Stimulated activated CD8-positive, alpha-beta memory T cell treated with anti-CD3 and anti-CD28 coated beads, Interleukin-2, amount 100 ng/mL, for 1 hour (primary cell): ENCODE measurements around the gene TMPRSS5.
"Not testable (repeated sequence)": the region's sequence is repeated elsewhere in the genome, so short reads cannot be mapped to it uniquely, and the experiment has no call there.

Source experiments
- DNase-seq, 2 donors: peaks; one replicate each; pipeline ENCODE4 v3.0.0-alpha.2; 2020; ENCODE audit warnings: low read depth in 2 of 2

Gene TMPRSS5

DNA sequence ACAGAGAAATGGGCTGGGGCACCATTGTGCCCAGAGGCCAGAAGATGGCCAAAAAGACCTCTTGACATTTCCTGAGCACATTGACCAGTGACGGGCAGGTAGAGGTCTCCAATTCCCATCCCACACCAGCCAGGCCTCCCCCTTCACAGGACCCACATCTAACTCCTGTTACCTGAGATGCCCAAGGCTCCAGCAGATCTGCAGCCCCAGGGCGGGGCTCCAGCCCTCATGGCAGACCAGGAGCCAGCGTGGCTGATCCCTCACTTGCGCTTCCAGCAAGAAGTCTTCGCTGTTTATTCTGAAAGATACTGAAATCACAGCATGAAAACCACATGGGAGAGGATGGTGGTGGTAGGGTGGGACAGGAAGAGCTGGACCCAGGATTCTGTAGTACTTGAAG is 9.0 kb downstream of the TMPRSS5 start:
- DNase-seq = no peak

DNA sequence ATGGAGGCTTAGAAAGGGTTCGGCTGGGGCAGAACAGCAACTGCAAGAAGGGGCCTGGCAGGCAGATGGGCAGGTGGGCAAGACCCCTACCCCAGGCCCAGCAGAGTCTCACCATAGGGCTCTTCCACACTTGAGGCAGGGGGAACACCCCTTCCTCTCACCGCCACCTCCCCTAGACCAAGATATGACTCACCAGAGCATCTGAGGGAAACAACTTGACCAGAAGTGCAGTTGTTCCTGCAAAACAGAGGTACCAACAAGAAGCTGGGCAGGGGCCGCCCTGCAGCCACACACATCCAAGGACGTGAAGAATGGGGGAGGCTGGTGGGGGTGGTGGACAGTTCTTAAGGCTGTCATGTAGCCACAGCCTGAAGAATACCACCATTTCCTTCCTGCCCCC is 10.9 kb downstream of the TMPRSS5 start:
- no peak for DNase-seq

DNA sequence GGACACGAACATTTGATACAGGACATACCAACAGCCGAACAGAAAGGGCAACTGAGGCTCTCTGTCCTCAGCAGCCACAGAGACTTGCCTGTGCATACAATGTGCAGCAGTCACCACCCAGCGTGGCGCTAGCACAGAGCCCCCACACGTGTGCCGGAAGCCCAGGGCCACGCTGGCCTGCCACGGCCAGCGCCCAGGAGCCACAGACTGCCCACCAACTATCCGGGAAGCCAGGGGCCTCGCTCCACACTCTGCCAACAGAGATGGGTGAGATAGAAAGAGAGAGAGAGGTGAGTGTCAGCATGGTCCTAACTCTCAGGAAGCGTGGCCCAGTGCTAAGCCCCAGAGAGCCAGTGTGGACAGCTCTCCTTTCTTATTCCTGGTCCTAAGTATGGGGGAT is 11.7 kb downstream of the TMPRSS5 start:
- no peak for DNase-seq

DNA sequence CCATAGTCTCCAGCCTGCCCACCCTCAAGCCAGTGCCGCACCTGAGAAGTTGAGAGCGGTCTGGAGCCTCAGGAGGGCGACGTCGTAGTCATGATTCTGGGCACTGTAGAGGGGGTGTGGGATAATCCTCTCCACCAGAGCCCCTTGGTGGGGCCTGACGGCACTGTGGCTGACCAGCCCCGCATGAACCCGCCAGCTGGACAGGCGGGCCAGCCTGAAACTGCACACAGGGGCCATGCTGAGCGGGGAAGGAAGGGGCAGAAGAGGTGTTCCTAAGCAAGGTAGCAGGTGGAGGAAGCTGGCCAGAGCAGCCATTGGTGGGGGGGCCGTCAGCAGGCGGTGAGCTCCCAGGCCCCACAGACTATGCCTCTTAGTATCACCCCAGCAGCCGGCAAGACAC is 13.1 kb downstream of the TMPRSS5 start:
- DNase-seq = no peak

DNA sequence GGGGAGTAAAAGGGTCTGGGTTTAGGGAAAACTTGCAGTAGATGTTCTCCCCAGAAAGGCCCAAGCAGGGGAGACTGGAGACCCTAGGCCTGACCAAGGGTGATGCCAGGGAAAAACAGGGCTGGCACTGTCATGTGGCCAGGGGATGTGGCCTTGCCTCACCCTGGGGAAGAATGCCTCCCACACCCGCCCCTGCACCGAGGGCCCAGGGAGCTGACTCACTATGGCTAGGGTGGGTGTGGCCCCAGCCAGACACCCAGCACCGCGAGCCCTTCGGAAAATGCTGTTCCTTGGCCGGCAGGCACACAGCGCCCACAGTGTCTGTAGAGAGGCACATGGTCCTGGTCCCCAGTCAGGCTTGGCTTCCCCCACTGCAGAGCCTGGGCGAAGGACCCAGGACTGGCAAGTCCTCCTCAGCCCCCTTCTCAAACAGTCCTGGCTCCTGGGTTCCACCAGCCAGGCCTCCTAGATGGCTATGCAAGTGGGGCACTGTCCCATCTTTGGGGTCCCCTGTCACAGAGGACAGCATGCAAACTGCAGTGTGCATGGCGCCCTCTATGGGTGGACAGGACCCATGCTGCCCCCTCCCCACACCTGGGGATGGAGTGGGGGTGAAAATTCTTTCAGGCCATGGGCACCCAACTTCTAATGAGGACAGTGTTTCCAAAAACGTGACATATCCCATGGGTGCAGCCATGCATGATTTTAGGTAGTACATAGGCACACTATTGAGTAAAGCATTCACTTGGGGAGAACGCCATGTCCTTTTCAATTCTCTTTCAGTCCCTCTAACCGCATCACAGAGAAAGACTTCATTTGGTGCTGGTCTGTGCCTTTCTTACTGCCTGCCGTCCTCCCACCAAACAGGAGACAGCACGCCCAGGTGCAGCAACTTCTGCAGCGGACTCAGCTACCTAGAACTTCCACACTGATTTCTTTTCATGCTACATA is 15.2 kb downstream of the TMPRSS5 start:
- no peak for DNase-seq

DNA sequence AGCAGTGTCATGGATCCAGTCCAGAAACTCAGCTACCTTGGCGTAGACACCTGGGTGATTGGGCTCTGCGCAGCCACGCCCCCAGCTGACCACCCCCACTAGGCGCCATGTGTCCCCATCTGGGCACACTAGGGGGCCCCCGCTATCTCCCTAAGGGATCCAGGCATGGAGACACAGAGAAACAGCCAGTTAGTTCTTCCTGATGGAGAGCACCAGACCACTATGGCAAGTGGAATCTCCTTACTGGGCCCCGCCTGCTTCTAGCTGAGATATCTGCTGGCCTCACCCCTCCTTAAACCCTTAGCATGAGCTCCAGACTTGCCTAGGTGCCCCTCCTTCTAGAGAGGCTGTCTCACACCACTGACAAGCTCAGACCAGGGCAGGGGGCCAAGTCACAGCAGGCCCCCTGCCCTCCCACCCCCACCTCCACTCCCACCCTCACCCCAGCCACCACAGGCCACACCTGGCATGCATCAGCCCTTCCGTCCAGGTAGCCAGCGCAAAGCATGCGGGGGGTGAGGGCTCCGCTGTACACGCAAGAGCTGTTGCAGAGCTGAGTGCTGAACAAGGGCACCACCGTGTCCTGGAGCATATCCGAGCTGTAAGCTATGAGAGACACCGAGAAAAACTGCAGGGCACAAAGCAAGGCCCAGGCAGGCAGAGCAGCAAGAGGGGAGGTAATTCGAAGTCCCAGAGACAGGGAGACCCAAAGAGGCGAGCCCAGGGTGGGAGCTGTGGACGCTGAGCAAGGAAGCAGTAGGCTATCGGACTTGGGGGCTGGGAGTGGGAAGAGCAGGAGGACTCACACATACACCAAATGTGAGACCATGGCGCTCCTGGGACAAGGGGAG is 16.1 kb downstream of the TMPRSS5 start:
- DNase-seq = no peak

DNA sequence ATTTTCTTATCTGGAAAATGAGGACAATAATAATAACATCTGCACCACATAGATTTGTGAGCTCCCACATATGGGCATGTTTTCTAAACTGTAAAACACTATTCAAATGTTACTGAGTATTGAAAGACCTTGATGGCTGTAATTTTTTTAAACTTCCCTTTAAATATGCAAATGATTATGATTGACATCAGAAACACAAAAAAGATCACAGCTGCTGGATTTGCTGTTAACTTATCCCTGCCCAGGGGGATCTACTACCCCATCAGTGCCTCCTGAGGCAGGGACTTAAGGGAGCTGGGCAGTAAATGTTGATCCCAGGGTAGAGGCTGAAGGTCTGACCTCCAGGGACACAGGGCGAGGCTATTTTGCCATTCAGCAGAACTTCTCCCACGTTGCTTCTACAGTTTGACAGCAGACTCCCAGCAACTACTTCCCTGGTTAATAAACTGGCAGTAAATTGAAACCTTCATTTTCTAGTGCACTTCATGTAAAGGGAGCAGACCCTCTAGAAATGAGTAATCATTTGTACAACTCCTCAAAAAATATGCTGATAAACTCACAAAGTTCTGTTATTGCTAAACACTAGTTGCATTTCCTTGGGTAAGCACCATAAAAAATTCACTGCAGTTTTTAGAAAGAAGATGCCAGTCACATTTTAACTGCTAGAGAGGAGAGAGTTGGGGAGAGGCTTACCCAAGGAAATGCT is 20.3 kb downstream of the TMPRSS5 start:
- no peak for DNase-seq

DNA sequence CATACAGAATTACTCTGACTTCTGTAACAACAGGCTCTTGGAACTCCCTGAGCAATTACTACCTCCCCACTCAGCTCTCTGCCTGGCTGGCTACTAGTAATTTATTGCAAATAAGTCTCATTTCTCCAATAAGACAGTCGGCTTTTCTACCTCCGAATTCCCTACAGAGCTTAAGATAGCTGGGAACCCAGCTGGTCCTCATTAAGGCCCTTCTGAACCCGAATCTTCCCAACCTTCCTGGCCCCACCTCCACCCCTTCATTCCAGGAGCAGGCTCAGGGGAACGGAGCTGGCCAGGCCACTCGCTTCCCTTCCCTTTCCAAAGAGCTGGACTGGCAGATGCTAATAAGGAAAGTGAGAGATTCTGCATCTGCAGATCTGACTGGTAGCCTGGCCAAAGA is 21.6 kb downstream of the TMPRSS5 start:
- DNase-seq = no peak

DNA sequence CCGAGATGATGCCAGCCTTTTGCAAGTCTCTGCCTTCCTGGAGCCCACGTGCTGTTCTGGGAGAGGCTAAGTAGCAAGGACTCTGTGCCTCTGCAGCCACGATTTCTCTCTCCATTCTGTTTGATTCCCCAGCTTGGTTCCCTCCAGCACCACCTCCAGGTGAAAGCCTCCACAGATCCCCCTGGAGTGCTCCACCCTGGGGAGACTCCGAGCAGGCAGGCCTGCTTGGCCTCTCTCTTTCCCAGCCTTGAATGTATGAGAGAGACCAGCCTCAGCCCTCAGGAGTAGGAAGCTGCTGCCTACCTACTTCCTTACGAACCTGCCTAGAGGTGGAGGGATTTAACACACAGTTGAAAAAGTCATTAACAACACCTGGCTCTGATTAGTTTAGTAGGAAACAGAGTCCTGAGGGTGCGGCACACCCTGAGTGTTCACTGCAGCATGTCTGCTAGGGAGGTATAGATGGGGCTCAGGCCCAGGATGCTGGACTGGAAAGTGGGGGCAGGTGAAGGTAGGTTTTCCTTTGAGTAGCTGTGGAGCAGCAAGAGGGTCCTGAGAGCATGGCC is 22.5 kb downstream of the TMPRSS5 start:
- DNase-seq = no peak

DNA sequence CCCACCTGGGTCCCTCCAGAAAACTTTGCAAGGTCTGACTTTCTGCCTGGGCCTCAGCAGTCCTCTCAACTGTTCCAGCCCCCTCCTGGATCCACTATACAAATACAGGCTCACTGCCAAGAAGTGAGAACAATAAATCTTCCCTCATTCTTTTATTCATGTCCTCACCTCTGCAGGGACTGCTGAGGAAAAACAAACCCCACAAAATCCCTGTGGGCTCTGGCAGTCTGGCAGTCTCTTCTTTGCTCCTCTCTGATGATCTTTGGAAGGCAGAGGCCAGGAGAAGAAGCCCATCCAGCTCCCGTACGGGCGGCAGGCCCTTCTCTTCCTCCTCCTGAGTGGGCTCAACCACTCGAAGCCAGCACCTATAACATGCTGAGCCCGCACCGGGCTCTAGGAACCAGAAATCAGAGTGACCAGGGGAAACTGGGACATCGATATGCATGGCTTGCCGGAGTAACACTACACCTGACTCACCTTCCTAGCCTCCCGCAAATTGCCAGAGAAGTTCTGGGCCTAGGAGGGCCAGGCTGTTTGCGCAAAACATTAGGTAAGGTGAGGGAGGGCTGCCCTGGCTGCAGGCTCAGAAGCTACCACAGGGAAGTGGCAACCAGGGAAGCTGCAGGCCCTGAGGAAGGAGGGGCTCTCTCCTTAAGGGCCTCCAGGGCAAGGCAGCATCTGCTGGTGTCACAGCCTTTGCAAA is 24.2 kb downstream of the TMPRSS5 start:
- DNase-seq = no peak

DNA sequence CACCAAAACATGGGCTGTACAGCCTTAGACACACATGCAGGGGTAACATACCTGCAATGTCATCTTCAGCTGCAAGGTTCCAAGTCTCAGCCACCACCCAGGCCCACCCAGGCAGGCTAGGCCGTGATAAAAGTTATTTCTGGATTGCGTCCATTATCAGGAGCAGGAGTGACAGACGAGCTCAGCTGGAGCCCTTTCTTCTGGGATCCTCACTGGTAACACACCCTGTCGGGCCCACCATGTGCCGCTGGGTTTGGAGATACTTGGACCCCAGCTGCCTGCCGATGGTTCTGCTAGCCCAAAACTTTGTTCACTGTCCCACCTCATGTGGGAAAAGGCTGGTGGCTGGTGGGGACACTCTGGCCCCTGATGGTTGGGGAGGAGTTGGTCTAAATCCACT is 24.8 kb downstream of the TMPRSS5 start:
- DNase-seq = no peak

DNA sequence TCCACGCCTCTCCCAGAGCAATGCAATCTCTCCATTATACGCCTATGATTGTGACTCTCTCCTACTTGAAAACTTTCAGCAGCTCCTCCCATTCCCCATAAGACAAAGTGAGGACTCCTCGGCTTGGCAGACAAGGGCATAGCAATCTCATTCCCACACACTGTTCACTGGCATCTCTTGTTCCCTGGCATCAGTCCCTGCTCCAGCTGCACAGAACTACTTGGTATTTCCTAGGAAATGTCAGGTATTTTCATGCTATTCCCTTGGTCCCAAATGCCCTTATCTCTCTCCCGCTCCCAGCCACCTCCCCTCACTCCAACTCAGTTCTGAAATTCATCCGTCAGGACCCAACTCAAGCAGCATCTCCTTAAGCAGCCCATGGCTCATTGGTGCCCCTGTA is 28.4 kb downstream of the TMPRSS5 start:
- no peak for DNase-seq

DNA sequence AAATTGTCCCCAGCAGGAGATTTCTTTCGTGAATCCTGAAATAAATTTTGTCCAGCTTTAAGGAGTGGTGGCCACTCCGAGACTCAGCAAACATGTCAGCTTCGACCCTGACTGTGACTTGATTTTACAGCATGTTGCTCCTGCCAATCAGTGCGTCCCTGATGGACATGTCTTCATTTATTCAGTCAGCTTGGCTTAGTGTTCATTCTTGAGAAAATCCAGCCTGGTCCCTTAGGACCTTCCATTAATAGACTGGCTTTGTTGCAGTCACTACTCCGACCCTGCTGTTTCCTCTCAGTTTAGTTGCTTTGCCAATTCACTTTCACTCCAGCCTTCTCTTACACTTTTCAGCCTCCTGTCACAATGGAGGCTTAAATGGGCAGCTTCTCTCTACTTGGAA is 30.5 kb downstream of the TMPRSS5 start:
- DNase-seq = no peak

DNA sequence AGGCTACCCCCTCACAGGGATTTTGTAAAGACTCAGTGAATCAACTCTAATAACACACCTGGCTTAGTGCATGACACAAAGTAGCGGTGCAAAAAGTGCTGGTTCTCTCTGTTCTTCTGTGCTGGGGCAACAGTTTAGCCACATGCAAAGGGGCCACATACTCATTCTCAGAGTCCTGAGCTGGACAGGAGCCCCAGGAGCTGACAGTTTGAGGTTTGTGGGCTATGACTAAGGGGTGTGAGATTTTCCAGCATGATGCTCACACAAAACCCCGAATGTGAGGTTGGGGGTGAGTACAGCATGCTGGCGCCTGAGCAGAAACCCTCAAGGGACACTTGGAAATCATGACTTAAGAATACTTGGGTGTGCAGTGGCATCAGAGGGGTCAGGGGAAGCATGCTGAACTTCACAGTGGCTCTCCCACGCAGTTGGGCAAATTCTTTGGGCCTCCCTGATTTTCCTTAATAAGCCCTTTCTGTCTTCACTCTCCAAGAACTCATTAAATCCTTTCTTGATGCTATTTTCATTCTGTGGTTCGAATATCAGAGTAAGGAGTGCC is 31.0 kb downstream of the TMPRSS5 start:
- no peak for DNase-seq

DNA sequence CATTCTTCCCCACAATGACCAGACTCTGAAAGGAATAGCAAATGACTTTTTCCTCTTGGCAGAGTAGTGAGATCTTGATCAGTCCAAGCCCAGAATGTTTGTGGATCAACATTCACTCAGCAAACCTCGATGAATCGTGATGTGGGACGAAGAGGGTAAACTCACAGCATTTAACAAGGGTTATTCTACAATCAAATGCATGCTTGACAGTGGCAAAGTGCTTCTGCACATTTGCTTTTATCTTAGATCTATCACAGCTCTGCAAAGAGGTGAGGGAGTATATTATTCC is 31.8 kb downstream of the TMPRSS5 start:
- DNase-seq = no peak

DNA sequence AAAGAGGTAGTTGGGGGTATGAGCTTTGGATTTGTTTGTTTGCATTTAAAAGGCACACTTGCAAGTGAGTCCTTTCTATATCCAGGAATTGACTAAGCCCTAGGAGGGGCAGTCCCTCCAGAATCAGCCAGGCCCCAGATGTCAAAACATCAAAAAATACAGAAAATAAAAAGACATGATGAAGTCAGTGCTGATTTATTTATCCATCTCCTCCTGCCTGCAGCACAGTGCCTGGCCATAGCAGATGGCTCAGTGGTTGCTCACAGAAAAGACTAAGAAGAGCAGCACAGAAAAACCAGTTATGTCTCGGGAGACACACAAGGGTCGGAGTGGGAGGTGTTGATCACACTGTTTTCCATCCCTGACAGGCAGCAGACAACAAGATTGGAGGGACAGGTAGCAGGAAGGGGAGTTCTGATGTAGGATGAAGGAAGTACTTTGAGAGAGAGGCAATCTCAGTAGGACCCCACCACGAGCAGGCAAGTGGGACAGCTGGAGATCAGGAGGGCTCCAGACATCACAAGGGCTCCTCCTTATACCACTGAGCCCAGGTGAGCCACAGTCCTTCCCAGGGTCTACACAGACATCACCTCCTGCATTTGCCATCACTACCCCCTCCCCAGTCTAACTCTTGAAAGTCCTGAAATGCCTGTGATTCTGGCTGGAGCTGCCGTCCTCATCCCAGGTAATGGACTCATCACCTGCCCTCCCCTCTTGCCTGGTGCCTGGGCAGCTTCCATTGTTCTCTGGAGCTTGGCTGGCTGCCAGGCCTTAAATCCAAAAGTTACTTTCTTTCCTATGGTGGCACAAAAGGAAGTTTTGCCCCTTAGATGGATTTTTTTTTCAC is 32.3 kb downstream of the TMPRSS5 start:
- no peak for DNase-seq

DNA sequence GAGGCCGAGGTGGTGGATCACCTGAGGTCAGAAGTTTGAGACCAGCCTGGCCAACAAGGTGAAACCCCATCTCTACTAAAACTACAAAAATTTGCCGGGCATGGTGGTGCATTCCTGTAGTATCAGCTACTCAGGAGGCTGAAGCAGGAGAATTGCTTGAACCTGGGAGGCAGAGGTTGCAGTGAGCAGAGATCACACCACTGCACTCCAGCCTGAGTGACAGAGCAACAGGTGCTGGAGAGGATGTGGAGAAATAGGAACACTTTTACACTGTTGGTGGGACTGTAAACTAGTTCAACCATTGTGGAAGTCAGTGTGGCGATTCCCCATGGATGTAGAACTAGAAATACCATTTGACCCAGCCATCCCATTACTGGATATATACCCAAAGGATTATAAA is 34.2 kb downstream of the TMPRSS5 start:
- not testable (repeated sequence) for DNase-seq

DNA sequence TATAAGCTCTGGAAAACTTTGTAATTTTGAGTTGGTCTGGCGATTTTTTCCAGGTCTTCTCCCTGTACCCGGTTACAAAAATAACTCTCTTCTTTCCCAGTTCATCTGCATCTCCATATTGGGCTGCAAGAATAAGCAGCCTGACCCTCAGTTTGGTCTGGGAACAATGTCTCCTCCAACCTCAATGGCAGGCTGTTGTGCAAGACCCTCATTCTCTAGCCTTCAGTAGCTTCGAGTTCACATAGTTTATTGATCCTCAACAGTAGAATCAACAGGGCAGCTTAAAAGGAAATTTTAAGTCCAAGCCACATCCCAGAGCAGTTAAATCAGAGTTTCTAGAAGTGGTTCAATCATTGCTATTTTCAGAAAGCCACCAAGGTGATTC is 35.3 kb downstream of the TMPRSS5 start:
- DNase-seq = no peak

DNA sequence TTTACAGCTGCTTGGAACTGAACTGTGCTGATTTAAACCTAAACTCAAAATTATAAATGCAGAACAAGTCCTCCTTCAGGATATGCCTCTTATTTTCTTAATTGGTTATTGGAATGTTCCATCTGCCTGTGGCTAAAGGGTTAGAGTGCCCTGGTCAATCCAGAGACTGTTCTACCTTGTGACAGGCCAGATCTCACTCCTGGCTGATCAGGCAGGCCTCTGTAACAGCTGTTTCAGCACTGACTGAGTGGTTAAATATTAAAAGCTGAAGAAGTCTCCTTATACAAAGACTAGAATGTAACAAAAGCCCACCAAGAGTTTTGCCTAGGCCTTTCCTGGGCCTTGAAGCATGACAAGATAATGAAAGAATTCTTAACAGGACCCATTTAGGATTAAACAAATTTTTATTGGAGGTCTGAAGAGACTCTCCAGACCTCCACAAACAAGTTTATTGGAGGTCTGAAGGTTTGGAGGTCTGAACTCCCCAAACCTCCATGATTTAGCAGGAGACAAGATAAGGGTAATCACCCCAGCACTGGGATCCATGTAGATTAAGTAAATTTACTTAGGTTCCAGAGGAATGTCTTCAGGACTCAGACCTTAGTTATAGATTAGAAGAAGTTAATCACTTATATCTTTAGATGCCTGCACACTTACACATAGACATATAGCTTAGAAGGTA is 35.8 kb downstream of the TMPRSS5 start:
- DNase-seq = no peak

DNA sequence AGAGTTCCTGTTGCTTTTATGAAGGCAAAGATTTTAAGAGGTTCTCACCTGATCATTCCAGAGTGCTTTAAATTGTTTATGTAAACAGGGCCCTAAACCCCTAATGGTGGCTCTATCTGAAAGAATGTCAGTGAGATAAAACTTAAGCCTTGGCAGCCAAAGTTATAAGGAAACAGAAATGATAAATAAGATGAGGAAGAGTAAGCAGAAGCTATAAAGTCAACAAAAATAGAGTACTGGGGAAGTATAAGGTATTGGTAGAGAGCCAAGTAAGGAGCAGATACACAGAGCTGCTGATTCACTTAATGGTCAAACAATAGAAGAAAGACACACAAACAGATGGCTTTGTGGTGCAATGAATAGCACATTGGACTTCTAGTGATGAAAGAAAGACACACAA is 37.9 kb downstream of the TMPRSS5 start:
- DNase-seq = no peak
